Kidney capillary endothelial cell (primary cell): ENCODE results near the gene MOB3C.
"Not testable (repeated sequence)": the region's sequence is repeated elsewhere in the genome, so short reads cannot be mapped to it uniquely, and the experiment has no call there.

Experiments
- DNase-seq: peaks from one replicate; pipeline ENCODE4 v3.0.0-alpha.2; 2018; ENCODE audit warnings: low spot score

The MOB3C gene

GRCh38 chr1:46616277-46617107 is at the start of gene MOB3C:
MOB3C (minus strand) TSS chr1:46616811; CDS start chr1:46613321, 3,490 bp downstream.
- DNase-seq = peak; percentile 40

DNA sequence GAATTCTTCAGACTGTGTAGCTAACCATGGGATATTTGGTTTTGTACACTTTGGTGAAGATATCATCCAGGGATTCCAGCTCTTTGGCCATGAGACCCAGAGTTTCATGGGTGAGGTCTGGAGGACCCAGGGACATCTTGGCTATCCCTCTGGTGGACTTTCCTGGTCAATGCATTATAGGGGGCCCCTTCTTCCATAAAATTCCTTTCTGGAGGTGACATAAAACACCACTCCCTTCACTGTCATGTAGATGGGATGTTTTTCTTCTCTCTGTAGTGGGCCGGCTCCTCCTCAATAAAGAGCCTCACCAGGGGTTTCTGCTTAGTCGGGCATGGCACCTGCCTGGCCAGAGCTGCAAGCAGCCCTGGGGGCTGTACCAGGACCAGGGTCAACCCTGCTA is 49.4 kb upstream of the MOB3C start:
- no peak for DNase-seq

DNA sequence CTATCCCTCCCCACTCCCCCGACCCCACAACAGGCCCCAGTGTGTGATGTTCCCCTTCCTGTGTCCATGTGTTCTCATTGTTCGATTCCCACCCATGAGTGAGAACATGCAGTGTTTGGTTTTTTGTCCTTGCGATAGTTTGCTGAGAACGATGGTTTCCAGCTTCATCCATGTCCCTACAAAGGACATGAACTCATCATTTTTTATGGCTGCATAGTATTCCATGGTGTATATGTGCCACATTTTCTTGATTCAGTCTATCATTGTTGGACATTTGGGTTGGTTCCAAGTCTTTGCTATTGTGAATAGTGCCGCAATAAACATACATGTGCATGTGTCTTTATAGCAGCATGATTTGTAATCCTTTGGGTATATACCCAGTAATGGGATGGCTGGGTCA is 46.3 kb upstream of the MOB3C start:
- DNase-seq = not testable (repeated sequence)

GRCh38 chr1:46660116-46660515 is 43.5 kb upstream of the MOB3C start:
- not testable (repeated sequence) for DNase-seq

DNA sequence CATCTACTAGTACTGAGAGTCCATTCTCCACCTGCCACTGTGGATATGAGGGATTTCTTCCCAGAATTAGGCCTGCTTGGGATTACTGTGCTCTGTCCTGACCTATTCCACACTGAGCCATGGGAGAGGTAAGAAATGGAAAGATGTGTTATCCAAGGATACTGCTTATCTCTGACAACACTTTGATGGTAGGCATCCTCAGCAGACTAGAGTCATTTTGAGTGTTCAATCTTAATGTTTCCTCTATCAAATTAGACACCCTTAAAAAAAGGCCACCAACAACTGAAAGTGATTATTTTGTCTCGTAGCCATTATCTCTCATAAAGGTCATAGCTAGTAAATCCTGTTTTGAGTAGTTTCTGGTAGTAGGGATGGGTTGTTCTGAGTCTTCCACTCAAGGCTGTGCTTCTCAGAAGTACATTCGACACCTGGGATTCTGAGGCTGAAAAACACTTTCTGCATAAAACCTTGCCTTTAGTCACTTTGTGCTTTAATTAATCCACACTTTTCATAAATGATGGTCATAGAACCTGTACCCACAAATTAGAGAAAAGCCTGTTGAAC is 42.8 kb upstream of the MOB3C start:
- no peak for DNase-seq

DNA sequence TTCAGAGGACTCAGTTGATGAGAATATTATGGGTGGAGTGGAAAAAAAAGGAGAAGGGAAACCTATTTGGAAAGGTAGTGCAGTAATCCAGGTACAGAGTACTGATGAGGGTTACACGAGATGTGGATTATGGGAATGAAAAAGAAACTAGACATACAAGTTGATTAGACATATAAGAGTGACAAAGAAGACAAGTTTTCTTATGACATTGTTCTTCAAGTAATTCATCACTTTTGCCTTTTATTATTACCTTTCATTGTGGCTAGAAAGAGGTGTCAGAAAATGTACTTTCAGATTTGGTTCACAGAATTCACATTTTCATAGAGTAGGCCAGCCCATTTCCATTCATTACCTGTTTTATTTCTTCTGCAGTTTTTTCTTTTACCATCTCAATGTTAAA is 41.2 kb upstream of the MOB3C start:
- no peak for DNase-seq

DNA sequence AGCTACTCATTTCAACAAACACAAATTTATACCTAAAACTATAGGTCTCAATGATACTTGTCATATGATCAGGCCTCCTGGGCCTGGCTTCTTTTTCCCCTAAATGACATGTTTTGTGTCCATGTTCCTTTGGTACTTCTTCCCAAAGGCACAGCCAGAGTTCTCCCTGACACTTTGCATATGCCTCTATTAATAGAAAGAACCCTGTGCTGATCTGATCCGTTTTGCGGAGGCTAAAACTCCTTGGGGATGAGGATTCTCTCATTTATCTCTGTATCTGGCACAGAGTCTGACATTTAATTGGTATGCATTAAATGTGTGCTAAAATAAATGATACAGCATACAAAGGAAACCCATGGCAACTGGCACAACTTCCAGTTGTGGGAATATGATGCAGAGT is 40.0 kb upstream of the MOB3C start:
- no peak for DNase-seq

DNA sequence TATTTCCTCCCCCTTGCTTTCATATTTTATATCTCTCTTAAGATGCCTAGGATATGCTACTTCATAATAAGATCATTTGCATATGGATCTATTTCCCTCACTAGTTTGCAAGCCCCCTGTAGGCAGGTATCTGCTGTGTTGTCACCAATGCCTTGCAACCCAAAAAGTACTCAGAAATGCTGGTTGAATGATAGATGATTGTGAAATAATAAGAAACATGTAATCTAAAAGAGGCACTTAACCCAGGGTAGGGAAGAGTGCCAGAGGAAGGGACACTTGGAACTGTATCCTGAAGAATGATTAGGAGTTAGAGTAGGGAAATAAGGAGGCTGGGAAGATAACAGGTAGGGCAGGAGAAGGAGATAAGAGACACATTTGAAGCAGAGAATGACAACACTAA is 39.2 kb upstream of the MOB3C start:
- no peak for DNase-seq

DNA sequence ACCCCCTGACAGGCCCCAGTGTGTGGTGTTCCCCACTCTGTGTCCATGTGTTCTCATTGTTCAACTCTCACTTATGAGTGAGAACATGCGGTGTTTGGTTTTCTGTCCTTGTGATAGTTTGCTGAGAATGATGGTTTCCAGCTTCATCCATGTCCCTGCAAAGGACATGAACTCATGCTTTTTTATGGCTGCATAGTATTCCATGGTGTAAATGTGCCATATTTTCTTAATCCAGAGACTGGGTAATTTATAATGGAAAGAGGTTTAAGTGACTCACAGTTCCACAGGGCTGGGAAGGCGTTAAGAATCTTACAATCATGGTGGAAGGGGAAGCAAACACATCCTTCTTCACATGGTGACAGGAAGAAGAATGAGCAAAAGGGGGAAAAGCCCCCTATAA is 38.1 kb upstream of the MOB3C start:
- not testable (repeated sequence) for DNase-seq

DNA sequence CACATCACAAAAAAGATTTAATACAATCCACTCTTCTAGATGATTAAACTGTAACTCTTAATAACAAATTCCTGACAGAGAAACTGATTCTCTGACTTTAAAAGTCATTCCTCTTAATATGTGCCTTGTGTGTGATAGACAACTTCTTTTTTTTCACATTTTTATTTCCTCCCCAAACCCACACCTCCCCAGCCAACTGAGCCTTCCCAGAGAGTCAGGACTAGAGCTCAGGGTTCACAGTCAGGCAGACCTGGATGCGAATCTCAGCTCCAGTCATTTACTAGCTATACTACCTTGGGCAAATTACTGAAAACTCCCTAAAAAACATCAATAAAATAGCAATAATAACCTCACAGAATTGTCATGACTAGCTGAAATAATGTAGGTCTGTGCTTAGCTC is 37.4 kb upstream of the MOB3C start:
- DNase-seq = no peak

- no peak for DNase-seq
These were observed 36.9 kb upstream of the MOB3C start for GRCh38 chr1:46653405-46653958.

DNA sequence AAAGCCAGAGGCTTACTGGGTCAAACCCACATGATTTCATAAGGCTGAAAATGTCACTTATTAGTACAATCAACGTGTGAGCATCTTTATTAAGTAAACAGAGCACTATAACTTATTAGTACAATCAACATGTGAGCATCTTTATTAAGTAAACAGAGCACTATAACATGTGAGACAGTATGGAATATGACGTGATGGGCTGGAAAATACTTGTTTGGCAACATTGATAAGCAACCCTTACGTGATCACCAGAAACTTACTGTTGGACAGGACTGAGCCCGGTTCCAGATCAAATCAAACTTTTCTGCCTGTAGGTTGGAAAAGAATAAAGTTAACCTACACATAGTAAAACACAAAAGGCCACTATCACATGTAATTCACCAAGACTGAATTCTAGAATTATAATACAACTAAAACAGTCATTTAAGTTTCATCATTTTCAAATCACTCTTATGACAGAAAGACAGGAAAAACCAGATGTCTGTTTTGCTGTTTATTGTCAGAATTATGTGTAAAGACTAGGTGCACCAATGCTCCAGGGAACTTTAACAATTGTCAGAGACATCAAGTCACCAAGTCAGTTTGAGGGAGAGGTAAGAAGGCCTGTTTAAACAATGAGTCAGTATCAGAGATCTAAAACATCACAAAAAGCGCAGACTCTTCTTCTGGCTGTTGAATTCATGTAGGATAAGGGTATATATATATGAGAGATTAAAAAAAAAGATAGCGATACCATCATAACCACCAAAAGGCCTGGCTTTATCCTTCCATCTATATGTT is 35.9 kb upstream of the MOB3C start:
- no peak for DNase-seq

DNA sequence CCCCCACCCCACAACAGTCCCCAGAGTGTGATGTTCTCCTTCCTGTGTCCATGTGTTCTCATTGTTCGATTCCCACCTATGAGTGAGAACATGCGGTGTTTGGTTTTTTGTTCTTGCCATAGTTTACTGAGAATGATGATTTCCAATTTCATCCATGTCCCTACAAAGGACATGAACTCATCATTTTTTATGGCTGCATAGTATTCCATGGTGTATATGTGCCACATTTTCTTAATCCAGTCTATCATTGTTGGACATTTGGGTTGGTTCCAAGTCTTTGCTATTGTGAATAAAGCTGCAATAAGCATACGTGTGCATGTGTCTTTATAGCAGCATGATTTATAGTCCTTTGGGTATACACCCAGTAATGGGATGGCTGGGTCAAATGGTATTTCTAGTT is 34.5 kb upstream of the MOB3C start:
- DNase-seq = not testable (repeated sequence)

DNA sequence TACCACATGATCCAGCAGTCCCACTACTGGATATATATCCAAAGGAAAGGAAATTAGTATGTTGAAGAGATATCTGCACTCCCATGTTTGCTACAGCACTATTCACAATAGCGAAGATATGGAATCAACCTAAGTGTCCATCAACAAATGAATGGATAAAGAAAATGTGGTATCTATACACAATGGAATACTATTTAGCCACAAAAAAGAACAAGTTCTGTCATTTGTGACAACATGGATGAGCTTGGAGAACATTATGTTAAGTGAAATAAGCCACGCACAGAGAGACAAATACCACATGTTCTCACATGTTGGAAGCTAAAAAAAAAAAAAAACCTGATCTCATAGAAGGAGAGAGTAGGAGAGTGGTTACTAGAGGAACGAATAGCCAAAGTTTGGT is 33.9 kb upstream of the MOB3C start:
- DNase-seq = no peak

DNA sequence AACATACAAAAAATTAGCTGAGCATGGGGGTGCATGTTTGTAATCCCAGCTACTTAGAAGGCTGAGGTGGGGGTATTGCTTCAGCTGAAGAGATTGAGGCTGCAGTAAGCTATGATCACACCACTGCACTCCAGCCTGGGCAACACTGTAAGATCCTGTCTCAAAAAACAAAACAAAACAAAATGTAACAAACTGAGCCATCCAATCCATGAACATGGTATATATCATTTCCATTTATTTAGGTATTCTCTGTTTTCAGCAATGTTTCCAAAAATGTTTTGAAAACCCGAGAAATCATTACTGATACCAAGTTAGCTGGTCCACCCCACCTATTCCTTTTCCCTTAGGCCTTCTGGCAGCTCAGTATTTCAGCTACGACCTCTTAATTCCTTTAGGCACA is 33.2 kb upstream of the MOB3C start:
- DNase-seq = no peak

- DNase-seq = no peak
These were observed 31.0 kb upstream of the MOB3C start for GRCh38 chr1:46647611-46648010.

DNA sequence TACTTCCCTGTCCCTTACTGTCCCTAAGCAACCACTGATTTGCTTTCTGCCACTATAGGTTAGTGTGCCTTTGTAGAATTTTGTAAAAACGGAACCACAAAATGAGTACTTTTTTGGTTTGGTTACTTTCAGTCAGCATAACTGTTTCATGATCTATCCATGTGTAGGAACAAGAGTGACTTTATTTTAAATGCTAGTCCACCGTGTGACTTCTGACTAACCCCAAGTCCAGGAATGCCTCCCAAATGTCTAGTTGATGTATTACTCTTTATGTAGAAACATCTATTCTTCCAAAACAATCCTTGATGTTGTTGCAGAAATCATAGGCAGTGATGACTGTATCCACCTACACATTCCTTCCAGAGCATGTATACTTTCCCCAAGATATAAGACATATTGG is 30.2 kb upstream of the MOB3C start:
- no peak for DNase-seq

- no peak for DNase-seq
These were observed 29.7 kb upstream of the MOB3C start for GRCh38 chr1:46646331-46646730.

GRCh38 chr1:46645815-46646214 is 29.2 kb upstream of the MOB3C start:
- no peak for DNase-seq

GRCh38 chr1:46643368-46643775 is 26.8 kb upstream of the MOB3C start:
- no peak for DNase-seq

DNA sequence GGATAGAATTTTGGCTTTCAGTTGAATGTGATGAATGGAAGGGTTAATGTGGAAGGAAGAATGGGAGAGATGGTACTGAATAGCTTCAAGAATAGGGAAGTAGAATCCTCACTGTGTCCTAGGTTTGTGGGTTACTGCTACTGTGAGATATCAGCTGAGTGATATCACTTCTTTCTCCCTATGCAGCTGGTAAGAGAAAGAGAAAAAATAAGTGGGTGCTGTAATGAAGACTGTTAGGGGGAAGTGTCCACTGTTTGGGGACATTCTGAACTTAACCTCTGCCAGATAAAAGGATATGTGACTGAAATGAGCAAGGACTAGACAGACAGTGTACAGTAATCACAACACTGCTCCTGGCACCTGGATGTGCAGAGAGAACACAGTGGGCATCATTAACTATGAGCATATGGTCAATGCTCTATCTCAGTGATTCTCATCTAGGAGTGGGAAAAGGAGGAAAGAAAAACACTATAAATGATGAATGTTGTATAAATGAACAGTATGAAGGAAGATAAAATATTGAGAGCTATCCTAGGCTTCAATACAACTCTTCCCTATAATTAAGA is 25.6 kb upstream of the MOB3C start:
- no peak for DNase-seq

DNA sequence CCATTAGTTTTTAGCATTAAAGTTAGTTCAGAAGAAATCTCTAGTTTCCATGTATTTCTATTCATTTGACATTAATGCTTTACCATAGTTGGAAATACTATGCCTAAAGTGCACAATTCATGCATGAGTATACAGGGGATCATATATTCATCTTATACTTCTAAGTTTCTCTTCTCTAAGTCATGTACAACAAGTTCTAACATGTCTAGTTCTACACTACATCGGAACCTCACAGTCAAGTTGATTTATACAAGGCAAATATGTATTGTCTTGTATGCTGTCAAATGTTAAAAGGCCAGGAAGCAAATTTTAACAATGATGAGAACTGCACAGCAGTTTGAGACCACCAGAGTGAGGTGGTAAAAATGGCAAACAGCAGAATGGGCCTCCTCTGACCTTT is 22.9 kb upstream of the MOB3C start:
- no peak for DNase-seq
